Measurements from ENCODE around the gene SFXN4. TPM values are rescaled to one million over a fixed set of nuclear protein-coding genes. Genes with fewer than 3 reads are reported as not detected.

Gene SFXN4
- total RNA-seq, 4 donors from 2014 or later, result 12.7 to 25.3 (median 17.1) TPM

DNA sequence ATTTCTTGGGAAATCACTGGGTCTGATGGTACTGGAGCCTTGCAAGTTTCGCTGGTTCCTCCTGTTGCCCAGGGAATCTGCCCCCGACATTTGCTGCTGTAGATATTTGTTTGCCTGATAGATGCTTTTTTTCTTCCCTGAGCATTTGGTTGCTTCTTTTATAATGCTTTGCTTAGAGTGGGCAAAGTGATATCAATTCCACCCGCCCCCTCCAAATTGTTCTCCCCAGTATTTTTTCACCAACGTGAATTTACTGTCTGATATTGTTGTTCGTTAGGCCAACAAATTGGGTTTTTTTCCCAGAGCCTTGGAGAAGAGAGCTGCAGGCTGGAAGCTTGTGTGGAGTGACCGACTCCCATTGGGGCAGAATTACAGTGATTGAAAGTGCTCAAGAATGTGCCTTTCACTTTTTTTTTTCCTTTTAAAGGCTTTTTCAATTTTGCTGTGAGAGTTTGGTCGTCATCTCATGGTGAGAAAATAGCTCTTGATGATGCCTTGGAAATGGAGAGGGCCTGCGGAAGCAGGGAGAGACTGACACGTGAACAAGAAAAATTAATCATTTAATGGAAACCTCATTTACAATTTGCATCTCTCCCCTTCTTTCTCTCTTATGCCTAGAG lies 44.3 kb upstream of the SFXN4 start:
- peak overlapping the region; percentile 55 to 80 for H3K4me3 ChIP-seq
- no peaks in the 10 kb centered on the region for H3K27me3 ChIP-seq
- TF ChIP-seq EP300 (IDR thresholded peaks at IDR 0.05), result no peak
- TF ChIP-seq, protein P1, sequence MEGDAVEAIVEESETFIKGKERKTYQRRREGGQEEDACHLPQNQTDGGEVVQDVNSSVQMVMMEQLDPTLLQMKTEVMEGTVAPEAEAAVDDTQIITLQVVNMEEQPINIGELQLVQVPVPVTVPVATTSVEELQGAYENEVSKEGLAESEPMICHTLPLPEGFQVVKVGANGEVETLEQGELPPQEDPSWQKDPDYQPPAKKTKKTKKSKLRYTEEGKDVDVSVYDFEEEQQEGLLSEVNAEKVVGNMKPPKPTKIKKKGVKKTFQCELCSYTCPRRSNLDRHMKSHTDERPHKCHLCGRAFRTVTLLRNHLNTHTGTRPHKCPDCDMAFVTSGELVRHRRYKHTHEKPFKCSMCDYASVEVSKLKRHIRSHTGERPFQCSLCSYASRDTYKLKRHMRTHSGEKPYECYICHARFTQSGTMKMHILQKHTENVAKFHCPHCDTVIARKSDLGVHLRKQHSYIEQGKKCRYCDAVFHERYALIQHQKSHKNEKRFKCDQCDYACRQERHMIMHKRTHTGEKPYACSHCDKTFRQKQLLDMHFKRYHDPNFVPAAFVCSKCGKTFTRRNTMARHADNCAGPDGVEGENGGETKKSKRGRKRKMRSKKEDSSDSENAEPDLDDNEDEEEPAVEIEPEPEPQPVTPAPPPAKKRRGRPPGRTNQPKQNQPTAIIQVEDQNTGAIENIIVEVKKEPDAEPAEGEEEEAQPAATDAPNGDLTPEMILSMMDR (IDR thresholded peaks at IDR 0.05), result peak in 1 of 4 experiments; percentile 5
- H3K27ac ChIP-seq, result peak overlapping the region; percentile 45 to 100 (median 98)
- WGBS, 2 donors (ENCODE audit: low coverage in 1 of 2), result 27 to 29% methylated on average over 8 of the region's 9 CpGs
- ATAC-seq, result no peak
- no peaks in the 10 kb centered on the region for H3K36me3 ChIP-seq
- peaks cover 15 to 79% (median 29%) of the 10 kb centered on the region in 3 donors for H3K4me1 ChIP-seq
- no peaks in the 10 kb centered on the region for H3K9me3 ChIP-seq

DNA sequence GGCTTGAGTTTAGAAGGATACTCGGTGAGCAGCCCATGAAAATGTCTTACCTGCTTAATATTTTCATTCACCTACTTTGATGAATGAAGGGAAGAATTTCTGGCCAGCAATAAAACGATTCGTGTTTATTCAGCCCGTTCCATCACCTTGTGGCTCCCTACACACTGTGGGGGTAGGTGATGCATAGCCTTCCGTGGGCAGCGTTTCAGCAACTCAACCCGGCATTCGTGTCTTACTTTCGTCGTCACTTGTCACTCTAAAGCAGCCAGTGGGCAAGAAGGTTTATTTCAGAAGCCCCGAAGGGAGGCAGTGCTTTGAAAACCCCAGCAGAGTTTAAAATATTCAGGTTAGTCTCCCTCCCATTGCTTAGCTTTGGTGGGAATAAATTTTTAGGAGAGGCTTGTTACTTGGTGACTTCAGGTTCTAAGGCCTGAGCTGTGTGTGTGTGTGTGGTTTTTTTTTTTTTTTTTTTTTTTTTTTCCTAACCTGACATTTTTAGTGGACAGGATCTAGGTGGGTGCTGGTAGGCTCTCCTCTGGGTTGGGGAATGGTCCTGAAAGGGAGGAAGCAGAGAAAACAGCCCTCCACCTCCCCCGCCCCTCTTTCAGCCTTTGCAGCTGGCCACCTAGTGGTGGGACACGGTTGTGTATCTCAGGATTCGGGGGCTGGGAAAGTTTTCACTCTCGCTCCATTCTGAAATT lies 43.7 kb upstream of the SFXN4 start:
- H3K36me3 ChIP-seq, result no peaks in the 10 kb centered on the region
- peak overlapping the region; percentile 45 to 100 (median 98) for H3K27ac ChIP-seq
- peak overlapping the region; percentile 55 to 80 for H3K4me3 ChIP-seq
- peaks cover 15 to 72% (median 29%) of the 10 kb centered on the region in 3 donors for H3K4me1 ChIP-seq
- ATAC-seq, result no peak
- TF ChIP-seq, protein P1 (IDR thresholded peaks at IDR 0.05), result peak; percentile 82 to 90 (median 84)
- TF ChIP-seq EP300 (IDR thresholded peaks at IDR 0.05) (no peak), POLR2A (IDR thresholded peaks at IDR 0.05) (no peak), POLR2AphosphoS5 (IDR thresholded peaks at IDR 0.05) (peak; percentile 26)
- no peaks in the 10 kb centered on the region for H3K27me3 ChIP-seq
- WGBS, 2 donors (ENCODE audit: low coverage in 1 of 2), result 7 to 8% methylated on average over 10 to 14 of the region's 15 CpGs
- H3K9me3 ChIP-seq, result no peaks in the 10 kb centered on the region

DNA sequence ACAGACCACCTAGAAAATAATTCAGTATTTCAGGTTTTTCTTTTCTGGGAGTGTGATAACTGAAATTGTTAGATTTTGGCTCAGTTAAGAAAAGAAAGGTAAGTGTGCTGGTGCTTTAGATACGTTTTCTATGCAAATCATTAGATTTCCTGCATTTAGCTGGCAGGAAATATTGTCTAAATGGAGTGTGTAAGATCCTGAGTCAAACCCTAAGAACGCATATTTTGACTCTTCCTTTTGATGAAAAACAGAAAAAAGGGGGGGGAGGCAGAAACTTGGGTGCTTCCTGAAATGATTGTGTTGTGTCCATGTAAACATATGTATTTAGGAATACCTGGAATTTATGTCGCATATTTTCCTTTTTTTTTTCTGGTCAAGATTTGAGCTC lies 43.0 kb upstream of the SFXN4 start:
- no peak for ATAC-seq
- WGBS, 2 donors (ENCODE audit: low coverage in 1 of 2), result 2 to 4% methylated on average over 3 of the region's 3 CpGs
- peaks cover 15 to 66% (median 29%) of the 10 kb centered on the region in 3 donors for H3K4me1 ChIP-seq
- H3K27me3 ChIP-seq, result no peaks in the 10 kb centered on the region
- peak overlapping the region; percentile 55 to 80 for H3K4me3 ChIP-seq
- H3K36me3 ChIP-seq, result no peaks in the 10 kb centered on the region
- H3K27ac ChIP-seq, result peak overlapping the region; percentile 45 to 100 (median 98)
- TF ChIP-seq EP300 (IDR thresholded peaks at IDR 0.05) (no peak), POLR2A (IDR thresholded peaks at IDR 0.05) (no peak), POLR2AphosphoS5 (IDR thresholded peaks at IDR 0.05) (no peak)
- TF ChIP-seq, protein P1 (IDR thresholded peaks at IDR 0.05), result no peak
- H3K9me3 ChIP-seq, result no peaks in the 10 kb centered on the region

DNA sequence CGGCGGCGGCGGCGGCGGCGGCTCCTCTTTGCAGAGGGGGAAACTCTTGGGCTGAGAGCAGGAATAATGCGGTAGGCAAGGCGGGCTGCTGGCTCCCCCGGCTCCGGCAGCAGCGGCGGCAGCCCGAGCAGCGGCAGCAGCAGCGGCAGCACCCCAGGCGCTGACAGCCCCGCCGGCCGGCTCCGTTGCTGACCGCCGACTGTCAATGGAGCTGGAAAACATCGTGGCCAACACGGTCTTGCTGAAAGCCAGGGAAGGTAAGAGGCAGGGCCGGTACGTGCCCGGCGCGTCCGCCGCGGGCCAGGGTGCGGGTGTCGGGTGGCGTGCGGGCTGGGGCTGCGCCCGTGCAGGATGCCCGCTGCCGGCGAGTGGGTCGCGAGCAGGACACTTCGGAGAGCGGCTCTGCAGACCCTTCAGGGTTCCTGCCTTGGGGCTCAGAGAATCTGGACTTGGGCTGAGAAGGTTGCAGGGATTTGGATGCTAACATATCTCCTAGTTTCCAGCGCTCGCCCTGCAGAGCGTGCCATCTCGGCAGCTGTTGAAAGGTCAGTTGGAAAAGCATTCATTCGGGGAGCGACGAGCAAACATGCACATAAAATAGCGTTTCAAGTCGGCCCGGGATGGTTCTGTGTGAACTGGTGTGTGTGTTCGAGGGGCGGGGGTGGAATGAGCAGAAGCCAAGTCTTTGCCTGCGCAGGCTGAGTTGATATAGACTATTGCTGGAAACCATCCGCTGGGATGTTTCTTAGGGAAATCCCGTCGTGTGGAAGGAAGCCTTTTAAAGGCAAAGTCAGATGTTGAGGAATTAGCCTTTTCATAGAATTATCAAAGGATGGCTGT lies 42.4 kb upstream of the SFXN4 start:
- WGBS, 2 donors (ENCODE audit: low coverage in 1 of 2), result 0% methylated on average over 4 to 10 of the region's 62 CpGs

More for the DNA sequence above, 42.4 kb upstream of the SFXN4 start:
- no peak for TF ChIP-seq POLR2A (IDR thresholded peaks at IDR 0.05)
- TF ChIP-seq EP300 (IDR thresholded peaks at IDR 0.05), result no peak
- TF ChIP-seq POLR2AphosphoS5 (IDR thresholded peaks at IDR 0.05), result no peak
- TF ChIP-seq, protein P1 (IDR thresholded peaks at IDR 0.05), result no peak
- H3K27me3 ChIP-seq, result no peaks in the 10 kb centered on the region
- ATAC-seq, result peak; percentile 5
- H3K4me3 ChIP-seq, result peak overlapping the region; percentile 55 to 80
- H3K36me3 ChIP-seq, result no peaks in the 10 kb centered on the region
- no peaks in the 10 kb centered on the region for H3K9me3 ChIP-seq
- H3K4me1 ChIP-seq, result peaks cover 14 to 60% (median 28%) of the 10 kb centered on the region in 3 donors
- peak overlapping the region; percentile 45 to 100 (median 98) for H3K27ac ChIP-seq

All from gastroesophageal sphincter (tissue), 4 donors.